ENCODE data around the gene MAL.

The MAL gene

GRCh38 chr2:95025406-95026319 lies at the start of gene MAL:
Gene MAL (plus strand): TSS chr2:95025708. CDS start chr2:95025793, 85 bp downstream.
- no peak for DNase-seq (ENCODE audit: low spot score)

GRCh38 chr2:94977826-94978225 lies 47.7 kb upstream of the MAL start:
- DNase-seq (ENCODE audit: low spot score): no peak

- DNase-seq (ENCODE audit: low spot score): no peak
Observed at GRCh38 chr2:94978917-94979316, 46.6 kb upstream of the MAL start.

DNA sequence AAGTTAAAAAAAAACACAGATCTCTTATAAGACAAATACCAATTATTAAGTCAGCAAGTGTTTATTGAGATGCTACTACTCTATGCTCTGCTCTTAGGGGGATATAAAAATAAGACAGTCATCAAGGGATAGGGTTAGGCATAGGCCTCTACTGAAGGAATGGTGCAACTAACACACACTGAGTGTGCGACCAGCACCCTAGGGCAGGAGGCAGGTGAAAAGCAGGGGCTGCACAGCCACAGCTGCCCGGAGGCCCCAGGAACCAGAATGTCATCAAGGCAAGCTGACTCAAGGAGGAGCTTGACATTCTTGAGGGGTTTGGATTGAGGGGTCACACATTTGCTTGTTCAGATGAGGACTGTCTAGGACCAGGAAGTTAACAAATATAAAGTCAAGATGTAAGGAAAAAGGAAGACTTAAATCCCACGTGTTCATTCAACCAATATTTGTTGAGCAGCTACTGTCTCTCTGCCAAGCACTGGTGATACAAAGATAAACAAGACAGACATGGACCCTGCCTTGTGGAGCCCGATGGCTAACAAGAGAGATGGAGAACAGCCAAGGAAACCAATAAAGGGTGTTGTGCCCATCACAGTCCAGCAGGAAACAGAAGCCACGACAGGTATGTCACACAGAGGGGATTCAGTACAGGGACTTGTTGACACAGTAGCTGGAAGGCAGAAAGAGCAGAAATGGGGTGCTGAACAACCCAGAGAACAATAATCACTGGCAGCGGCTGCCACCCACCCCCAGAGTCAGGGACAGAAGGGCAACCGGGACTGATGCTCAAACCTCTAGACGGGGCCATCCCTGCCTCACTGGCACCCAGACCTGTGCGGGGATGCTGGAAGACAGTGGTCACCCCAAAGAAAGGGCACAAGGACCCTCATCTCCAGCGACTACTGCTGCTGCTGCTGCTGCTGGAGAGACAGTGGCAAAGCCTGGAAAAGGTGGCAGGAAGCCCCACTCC lies 45.8 kb upstream of the MAL start:
- DNase-seq (ENCODE audit: low spot score): no peak

DNA sequence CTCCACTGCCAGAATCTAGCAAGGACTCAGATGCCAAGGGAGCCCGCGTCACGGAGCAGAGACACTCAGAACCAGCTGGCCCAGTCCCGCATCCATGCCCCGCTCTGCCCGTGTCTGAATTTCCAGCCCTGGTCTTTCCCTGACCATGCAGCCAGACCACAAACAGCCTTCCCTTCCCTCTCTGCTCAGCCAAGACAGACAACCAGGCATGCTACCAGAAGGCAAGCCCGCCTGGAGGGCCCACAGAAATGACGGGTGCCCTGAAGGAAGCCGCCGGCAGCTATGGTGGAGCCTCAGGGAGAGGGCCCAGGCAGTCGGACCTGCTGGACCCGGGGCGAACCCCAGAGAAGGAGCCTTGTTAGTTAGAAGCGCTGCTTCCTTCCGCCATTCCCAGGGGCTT lies 45.1 kb upstream of the MAL start:
- DNase-seq (ENCODE audit: low spot score): no peak

DNA sequence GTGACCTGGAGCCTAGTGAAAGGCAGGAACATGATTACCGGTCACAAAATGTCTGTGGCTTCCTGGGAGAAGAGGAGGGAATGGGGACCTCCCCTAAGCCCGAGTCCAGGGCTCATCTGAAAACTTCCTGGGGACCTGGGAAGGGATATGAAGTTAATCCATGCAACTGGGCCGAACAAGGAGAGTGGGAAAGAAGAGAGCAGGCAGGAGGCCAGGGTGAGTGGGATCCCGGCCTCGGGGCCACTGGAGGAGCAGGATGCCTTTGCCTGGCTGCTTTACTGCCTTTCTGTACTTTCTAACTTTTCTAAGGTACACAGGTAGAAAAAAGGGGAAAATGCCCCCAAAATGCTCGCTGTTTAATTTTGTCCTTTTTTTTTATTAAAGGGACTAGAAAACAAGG lies 43.4 kb upstream of the MAL start:
- no peak for DNase-seq (ENCODE audit: low spot score)

GRCh38 chr2:94982675-94983074 lies 42.8 kb upstream of the MAL start:
- peak; percentile 40 for DNase-seq (ENCODE audit: low spot score)

- no peak for DNase-seq (ENCODE audit: low spot score)
Observed at GRCh38 chr2:94984964-94985575, 40.4 kb upstream of the MAL start.

GRCh38 chr2:94985636-94986035 lies 39.9 kb upstream of the MAL start:
- no peak for DNase-seq (ENCODE audit: low spot score)

GRCh38 chr2:94986392-94986963 lies 39.0 kb upstream of the MAL start:
- DNase-seq (ENCODE audit: low spot score): peak; percentile 86

GRCh38 chr2:94987074-94988020 lies 38.2 kb upstream of the MAL start:
- DNase-seq (ENCODE audit: low spot score): no peak

GRCh38 chr2:94990956-94991355 lies 34.6 kb upstream of the MAL start:
- DNase-seq (ENCODE audit: low spot score): no peak

- no peak for DNase-seq (ENCODE audit: low spot score)
Observed at GRCh38 chr2:94992360-94992759, 33.1 kb upstream of the MAL start.

GRCh38 chr2:94993176-94994062 lies 32.1 kb upstream of the MAL start:
- DNase-seq (ENCODE audit: low spot score): no peak

- no peak for DNase-seq (ENCODE audit: low spot score)
Observed at GRCh38 chr2:94994063-94994913, 31.2 kb upstream of the MAL start.

DNA sequence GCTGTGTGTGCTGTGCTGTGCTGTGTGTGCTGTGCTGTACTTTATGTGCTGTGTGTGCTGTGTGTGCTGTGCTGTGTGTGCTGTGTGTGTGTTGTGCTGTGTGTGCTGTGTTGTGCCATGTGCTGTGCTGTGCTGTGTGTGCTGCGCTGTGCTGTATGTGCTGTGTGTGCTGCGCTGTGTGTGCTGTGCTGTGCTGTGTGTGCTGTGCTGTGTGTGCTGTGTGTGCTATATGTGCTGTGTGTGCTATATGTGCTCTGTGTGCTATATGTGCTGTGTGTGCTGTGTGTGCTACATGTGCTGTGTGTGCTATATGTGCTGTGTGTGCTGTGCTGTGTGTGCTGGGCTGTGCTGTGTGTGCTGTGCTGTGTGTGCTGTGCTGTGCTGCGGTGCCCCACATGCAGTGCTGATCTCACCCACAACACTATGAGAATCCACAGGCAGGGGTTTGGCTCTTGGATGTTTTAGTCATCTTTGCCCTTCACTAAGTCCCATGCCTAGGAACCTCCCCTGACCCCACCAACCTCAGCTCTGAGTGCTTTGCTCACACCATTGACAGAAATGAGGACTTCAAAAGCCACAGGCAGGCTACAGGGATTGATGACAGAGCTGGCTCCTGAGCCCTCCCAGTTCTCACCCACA lies 30.5 kb upstream of the MAL start:
- DNase-seq (ENCODE audit: low spot score): no peak

- DNase-seq (ENCODE audit: low spot score): no peak
Observed at GRCh38 chr2:94995553-94996304, 29.8 kb upstream of the MAL start.
